ENCODE results near the gene CMTM8.

Gene CMTM8

DNA sequence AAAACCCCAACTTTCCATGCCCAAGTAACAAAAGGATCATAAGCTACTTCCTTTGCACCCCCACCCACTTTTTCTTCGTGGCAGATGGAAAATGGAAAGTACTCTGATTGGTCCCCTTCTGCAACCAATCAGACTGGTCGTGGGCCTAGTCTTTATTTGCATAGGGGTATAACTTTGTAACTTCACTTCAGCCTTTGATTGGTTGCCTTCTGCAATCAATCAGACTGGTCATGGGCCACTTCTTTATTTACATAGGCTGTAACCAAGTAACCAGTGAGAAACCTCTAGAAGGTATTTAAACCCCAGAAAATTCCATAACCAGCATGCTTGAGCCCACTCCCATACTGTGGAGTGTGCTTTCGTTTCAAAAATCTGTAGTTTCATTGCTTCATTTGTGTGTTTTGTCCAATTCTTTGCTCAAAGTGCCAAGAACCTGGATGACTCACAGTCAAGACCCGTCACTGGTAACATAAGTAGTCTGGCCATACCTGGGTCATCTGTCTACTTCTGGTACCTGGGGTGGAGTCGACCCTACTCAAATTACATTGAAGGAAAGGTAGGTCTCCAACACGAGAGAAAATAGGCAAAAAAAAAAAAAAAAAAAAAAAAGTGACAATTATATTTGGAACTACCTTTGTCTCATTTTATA, 41.9 kb downstream of the CMTM8 start:
- no peak for DNase-seq (ENCODE audit: low read depth)

DNA sequence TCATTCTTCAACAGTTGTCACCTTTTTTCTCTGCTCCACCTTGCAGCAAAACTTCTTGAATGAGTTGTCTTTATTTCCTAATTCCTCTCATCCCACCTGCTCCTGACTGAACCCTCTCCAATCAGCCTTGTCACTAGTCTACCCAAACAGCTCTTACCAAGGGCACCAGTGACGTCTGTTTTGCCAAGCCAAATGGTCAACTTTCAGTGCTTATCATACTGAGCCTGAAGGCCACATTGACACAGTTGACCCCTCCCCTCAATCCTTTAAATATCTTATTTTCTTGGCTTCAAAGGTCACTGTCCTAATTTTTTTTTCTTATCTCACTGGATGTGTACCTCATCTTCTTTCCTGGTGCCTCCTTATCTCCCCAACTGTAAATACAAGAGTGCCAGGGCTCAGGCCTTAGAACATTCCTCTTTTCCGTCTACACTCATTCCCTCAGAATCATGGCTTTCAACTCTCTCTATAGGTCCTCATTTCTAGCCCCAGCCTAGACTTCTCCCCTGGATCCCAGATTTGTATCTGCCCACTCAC, 43.2 kb downstream of the CMTM8 start:
- DNase-seq (ENCODE audit: low read depth), result no peak

DNA sequence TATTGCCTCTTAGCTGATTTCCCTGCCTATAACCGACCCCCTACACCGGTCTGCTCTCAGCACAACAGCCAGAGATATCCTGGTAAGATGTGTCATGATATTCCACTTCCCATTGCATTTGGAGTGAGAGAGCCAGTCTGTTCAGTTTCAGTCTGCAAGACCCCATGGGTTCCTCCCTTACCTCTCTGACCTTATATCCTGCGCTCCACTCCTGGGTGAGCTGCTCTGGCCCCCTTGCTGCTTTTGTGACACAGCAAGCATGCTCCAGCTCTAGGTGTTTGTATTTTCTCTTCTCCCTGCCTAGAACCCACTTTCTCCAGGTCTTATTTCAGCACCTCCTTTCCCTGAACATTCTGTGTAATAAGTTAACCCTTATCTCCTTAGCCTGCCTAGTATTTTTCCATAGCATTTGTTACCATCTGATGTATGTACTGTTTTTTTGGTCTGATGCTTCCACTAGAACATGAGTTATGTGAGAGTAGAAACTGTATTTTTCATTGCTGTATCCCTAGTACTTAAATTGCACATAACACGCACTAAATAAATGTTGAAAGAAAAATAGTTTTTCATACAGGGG, 44.2 kb downstream of the CMTM8 start:
- no peak for DNase-seq (ENCODE audit: low read depth)

GRCh38 chr3:32283304-32283703, 44.8 kb downstream of the CMTM8 start:
- DNase-seq (ENCODE audit: low read depth), result no peak

- DNase-seq (ENCODE audit: low read depth), result no peak
These were observed 46.1 kb downstream of the CMTM8 start for GRCh38 chr3:32284443-32285212.

DNA sequence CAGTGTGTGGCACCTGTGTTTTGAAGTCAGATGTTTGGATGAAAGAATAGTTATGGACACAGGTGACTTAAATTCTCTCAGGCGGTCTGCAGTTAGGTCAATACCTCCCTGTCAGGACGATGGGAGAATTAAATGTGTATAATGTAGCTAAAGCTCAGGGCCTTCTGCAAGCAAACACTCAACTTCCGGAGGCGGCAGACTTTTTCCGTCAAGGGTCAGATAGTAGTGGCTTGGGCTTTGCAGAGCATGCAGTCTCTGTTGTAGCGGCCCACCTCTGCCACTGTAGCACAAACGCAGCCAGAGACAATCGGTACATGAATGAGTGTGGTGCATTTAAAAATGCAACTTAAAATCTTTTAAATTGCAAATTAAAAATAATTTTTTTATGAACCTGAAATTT, 47.4 kb downstream of the CMTM8 start:
- DNase-seq (ENCODE audit: low read depth), result no peak

- DNase-seq (ENCODE audit: low read depth), result no peak
These were observed 50.3 kb downstream of the CMTM8 start for GRCh38 chr3:32288819-32289218.

GRCh38 chr3:32290619-32291018, 52.1 kb downstream of the CMTM8 start:
- no peak for DNase-seq (ENCODE audit: low read depth)

GRCh38 chr3:32292085-32292796, 53.8 kb downstream of the CMTM8 start:
- DNase-seq (ENCODE audit: low read depth), result no peak

DNA sequence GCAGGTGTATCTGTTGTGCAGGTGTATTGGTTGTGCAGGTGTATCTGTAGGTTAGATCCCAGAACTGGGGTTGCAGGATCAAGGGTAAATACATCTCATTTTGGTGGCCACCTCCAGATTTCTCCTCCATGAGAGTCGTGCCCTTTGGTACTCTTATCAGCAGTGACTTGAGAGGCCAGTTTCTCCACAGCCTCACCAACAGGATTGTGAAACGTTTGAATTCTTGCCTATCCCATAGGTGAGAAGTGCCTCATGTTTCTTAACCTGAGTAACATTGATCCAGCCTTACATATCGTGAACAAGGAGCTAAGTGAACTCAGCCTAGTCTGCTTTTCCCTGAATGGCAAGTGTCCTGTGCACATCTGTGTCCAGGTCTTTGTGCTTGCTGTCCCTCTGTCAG, 55.4 kb downstream of the CMTM8 start:
- no peak for DNase-seq (ENCODE audit: low read depth)

- peak; percentile 60 for DNase-seq (ENCODE audit: low read depth)
These were observed 58.0 kb downstream of the CMTM8 start for GRCh38 chr3:32296251-32297204.

GRCh38 chr3:32297366-32297765, 58.9 kb downstream of the CMTM8 start:
- no peak for DNase-seq (ENCODE audit: low read depth)

DNA sequence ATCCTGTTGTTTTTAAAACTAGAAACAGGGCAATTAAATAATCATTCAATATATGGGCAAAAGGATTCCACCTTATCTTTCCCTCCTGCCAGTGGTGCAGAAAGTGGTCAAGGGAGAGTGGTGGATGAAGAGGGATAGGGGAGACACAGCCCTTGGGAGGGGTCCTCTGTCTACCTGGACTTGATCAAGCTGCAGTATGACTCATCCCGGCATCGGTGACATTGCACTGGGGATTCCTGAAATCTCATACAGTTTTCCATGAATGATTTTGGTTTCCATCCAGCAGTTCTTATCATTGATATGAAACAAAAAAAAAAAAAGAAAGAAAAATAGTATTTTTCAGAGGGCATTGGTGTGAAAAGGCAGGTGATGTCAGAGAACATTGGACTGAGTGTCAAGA, 62.9 kb downstream of the CMTM8 start:
- no peak for DNase-seq (ENCODE audit: low read depth)

- no peak for DNase-seq (ENCODE audit: low read depth)
These were observed 64.3 kb downstream of the CMTM8 start for GRCh38 chr3:32302601-32303398.

- DNase-seq (ENCODE audit: low read depth), result no peak
These were observed 64.9 kb downstream of the CMTM8 start for GRCh38 chr3:32303399-32303747.

- DNase-seq (ENCODE audit: low read depth), result no peak
These were observed 65.7 kb downstream of the CMTM8 start for GRCh38 chr3:32303977-32304881.

DNA sequence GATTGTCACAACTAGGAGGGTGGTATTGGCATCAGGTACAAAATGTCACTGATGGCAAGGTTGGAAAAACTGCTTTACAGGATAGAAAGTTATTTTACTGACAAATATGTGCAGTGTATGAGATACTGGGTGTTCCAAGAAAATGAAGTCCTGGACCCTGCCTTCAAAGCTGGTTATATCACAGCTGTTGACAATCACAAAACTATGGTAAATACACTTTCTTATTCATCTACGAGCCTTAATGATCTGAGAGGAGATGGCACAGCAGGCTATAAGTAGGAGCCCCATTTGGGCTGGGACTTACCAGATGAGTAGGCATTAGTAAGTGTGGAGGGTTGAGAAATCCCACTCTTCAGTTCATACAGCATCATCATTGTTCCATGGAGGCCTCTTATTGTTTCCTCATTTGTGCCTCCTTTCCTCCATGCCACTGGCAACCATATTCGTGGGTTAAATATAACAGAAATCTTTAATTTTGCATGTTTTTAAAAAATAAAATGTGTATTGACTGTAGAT, 66.9 kb downstream of the CMTM8 start:
- DNase-seq (ENCODE audit: low read depth), result no peak

GRCh38 chr3:32306072-32306471, 67.6 kb downstream of the CMTM8 start:
- DNase-seq (ENCODE audit: low read depth), result no peak

DNA sequence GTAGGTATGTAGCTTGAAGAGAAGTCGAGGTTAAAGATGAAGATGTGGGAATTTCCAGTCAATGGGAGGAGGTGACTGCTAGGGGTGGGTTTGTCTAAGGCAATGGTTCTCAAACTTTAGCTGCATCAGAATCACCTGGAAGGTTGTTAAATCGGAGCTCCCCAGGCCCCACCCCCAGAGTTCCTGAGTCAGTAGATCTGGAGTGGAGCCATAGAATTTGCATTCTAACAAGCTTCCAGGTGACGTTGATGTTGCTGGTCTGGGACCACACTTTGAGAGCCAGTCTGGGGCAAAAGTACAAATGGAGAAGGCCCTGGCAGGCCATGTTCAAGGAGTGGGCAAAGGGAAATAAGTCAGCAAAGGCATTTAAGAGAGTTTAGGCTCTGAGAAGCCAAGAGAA, 69.1 kb downstream of the CMTM8 start:
- no peak for DNase-seq (ENCODE audit: low read depth)

All from ELR (cell line).